ENCODE results near the gene TGFBR2.
"Not testable (repeated sequence)": the region's sequence is repeated elsewhere in the genome, so short reads cannot be mapped to it uniquely, and the experiment has no call there.

Gene TGFBR2

DNA sequence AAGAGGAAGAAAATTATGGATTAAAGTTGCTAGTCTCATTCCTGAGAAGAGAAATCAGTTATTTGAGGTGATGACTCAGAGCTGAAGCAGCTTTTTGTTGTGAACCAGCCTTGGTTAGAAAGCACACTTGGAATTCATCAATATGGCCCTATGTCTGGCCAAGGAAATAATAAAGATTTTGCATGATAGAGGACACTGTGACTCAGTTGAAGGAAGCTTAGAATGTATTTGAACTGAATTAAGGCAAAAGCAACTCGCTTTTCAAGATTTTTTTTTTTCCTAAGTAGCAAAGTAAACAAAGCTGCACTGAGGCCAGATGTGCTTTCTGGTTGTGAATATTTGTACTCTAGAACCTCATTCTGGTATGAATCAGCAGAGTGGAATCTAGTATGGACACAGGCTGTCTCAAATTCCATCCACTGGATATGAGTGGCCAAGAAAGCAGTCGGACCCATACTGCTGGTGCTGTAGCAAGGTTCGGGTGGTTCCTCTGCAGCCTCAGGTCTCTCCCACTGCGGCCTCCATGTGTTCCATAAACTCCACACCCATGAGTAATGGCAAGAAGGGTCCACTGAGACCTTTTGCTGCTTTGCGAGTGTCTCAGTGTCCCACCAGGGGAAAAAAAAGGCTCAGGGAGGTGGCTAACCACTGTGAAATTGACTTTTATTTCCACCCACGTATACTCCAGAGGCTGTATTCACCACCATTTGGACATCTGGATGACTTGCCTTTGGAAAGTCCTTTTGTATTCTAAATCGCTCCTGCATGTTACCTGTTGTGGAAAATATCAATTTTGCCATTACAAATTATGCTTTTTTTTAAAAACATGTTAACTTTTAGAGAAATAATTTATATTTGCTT is 53.1 kb downstream of the TGFBR2 start:
- DNase-seq = no peak

DNA sequence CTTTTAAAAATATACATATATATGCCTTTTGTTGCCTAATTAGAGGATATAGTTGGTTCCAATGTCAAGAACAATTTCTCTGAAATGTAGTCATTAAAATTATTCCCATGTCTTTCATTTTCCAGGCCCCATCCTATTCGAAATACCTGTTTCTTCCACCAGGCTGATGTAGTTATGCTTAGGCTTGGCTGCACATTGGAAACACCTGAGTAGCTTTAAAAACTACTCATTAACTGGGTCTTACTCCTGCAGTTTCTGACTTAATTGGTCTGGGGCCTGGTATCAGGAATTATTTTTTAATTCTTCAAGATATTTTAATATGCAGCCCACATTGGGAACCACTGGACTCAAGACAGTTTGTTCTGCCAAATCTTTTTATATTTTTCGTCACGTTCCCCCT is 53.7 kb downstream of the TGFBR2 start:
- DNase-seq = no peak

DNA sequence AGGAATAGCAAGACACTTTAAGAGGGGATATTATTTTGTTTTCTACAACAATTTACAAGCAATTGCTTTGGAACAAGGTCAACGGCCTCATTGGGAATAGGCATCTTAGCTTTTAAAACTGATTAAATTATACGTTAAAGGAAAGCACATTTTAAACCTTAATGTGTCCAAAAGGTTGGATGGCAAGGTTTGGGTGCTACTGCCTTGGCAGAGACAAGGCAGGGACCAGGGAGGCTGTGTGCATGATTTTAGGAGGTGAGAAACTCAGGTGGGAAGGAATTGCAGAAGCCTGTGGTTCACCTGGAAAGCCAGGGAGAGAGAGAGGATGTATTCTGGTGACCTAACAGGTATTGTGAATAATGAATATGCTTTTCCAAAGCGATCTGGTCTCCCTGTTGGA is 54.3 kb downstream of the TGFBR2 start:
- DNase-seq = no peak

DNA sequence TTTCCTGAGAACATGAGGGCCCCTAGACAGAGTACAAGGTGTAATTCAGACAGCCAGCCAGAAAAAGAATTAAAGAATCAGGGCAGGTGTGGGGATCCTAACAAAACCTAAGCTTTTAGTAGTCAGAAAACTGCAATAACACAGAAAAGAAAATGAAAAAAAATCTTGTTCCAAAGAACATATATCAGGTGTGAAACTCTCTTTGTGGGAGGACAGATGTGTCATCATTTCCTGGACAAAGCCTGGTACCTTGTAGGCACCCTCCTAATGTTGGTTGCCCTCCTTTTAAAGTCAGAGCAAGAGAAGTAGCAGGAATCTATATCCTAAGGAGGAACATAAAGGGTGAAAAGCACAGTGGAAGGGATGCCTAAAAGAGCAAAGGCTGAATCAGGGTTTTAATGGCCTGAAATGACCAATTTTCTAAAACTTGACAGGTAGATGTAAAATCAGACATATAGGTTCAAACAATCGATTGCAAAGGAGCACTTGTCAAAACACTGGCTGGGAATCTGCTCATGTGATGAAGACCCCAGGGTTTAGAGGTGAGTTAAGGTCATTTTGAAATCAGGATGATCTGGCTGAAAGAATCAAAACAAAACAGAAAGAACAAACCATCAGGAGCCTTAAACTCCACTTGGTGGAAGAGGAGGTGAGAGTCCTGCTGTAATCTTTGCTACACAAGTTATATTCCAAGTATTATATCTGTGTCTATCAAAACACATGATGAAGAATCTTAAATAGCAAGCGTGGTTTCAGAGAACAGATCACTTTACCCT is 54.9 kb downstream of the TGFBR2 start:
- DNase-seq = no peak

DNA sequence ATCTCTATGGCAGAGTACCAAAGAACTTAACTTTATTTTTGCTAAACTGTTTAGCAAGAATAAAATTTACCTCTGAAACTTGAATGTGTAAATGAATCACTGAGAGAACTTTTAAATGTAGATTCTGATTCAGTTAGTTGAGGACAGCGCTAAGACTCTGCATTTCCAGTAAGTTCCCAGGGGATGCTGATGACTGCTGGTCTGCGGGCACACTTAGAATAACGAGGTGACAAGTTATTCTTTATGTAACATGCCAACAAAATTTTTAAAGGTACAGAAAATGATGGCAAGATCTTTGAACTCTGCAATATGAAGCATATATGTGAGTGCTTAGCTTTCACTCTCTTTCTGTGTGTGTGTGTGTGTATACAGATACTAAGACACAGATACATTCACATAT is 56.4 kb downstream of the TGFBR2 start:
- DNase-seq = no peak

DNA sequence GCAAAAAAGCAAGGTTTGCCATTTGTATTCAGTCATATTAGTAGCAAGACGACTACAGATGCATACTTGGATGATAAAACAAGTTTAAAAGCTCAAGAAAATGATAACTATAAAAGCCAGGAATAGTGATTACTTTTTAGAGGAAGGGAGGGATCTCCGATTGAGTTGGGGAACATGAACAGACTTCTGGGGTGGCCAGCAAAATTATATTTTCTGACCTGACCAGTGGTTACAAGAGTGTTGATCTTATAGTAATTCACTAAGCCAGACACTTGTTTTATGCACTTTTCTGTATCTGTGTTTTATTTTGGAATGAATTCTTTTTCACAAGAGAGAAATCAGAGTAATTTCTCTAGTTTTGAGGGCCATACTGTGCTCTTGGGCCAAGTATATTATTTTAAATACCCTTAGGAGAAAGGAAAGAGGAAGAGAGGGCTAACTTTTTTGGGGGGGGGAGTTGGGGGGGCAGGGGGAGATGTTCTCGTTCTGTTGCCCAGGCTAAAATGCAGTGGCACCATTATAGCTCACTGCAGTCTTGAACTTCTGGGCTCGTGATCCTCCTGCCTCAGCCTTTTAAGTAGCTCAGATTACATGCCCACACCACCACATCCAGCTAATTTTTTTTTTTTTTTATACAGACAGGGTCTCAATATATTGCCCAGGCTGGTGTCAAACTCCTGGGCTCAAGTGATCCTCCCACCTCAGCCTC is 57.3 kb downstream of the TGFBR2 start:
- no peak for DNase-seq

DNA sequence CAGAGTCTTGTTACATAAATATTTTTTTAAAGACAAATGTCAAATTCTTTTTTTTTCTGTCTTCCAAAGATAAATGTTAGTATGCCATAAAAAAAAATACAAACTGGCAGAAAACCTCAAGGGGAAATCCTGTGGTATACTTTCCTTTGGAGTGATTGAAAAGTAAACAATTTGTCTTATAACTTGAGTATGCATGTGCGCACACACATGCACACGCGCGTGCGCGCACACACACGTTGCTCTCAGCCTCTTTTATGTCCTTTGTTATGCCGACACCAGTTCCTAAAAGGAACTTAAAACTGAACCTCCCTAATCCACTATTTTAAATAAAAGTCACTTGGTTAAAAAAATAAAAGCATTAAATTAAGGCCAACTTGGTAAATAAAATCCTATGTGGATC is 58.1 kb downstream of the TGFBR2 start:
- DNase-seq = no peak

DNA sequence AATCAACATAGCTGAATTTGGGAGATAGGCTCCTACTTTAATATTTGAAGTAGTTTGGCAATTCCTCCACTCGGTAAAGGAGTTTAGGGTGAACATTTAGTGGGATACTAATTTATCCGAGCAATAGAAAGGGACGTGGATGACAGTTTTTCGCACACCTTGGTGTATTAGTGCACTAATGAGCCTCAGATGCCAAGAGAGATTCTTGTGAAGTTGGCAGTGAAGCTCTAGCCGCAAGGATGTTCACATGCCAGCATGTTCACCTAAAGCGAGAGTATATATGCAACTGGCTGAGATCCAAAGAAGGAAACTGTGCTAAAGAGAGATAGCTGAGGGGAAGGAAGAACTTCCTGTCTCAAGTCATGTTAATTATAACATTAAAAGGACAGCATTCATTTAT is 58.5 kb downstream of the TGFBR2 start:
- DNase-seq = no peak

DNA sequence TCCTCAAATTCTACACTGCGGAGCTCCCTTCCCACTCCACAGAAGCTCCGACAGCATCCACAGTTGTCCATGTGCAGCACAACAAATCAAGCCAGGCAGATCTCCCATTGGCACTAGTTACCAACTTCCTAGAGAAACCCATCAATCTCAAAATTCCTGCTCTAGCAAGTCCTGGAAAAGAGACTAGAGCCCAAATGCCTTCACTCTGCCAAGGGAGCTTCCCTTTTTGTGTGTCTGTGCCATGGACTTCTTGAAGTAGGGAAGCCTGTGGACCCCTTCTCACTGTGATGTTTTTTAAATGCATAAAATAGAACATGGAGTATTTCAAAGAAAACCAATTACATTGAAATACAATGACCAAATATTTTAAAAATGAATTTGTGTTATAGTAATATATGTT is 59.1 kb downstream of the TGFBR2 start:
- DNase-seq = no peak

DNA sequence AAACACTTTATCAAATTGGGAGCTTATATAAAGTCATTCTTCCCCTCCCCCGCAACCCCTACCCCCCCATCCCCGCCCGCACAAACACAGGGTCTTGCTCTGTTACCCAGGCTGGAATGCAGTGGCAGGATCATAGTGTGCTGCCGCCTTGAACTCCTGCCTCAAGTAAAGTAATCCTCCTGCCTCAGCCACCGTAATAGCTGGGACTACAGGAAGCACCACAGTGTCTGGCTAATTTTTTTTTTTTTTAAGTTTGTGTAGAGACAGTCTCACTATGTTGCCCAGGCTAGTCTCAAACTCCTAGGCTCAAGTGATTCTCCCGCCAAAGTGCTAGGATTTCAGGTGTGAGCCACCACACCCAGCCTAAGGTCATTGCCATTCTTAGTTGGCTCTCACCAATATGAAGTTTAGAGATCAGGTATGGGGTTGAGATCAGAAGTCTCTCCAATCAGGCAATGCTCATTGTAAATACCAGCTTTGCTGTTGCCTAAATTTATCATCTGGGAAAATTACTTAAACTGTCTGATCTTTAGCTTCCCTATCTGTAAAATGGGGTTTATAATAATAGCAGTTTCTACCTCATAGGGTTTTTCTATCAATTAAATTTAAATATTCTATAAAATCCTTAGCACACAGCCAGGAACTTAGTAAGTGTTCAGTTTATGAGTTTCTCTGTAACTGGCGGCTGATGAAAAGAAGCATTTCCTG is 60.3 kb downstream of the TGFBR2 start:
- no peak for DNase-seq

DNA sequence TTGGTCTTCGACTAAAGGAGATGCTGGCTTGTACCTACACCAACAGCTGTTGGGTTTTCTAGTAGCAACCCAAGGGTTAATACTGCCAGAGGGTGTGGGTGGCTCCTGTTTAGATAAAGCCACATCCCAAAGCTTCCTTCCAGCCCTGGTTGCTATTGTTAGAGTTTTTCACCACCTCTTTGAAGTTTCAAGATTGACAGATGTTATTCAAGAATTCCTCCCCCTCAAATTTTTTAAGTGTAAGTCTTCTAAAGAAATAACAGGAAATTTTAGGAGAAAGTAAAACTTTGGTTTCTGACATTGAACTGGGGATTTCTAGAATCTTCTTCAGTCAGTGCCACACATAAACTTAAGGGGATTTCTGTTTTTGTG is 60.9 kb downstream of the TGFBR2 start:
- no peak for DNase-seq

DNA sequence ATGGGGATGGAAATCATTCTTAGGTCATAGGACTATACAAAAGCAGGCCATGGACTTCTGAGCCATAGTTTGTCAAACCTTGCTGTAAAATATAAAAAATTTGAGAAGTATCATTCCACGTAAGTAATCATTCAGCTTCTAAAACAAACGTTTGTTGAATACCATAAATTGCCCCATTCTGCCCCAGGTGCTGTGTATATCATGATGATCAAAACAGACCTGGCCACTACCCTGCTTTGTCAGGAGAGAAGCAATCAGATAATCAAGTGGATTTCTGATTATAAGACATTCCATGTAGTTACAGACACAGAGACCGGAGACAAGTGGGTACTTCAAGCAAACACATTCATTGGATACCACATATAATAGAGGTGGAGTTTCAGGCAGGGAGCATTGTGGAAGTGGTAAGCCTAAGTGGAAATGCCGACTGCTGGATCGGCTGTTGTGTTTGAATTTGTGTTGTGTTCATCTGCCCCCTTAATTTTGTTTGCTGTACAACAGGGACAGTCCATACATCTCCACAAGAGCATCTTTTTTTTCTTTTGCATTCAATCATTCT is 61.7 kb downstream of the TGFBR2 start:
- no peak for DNase-seq

DNA sequence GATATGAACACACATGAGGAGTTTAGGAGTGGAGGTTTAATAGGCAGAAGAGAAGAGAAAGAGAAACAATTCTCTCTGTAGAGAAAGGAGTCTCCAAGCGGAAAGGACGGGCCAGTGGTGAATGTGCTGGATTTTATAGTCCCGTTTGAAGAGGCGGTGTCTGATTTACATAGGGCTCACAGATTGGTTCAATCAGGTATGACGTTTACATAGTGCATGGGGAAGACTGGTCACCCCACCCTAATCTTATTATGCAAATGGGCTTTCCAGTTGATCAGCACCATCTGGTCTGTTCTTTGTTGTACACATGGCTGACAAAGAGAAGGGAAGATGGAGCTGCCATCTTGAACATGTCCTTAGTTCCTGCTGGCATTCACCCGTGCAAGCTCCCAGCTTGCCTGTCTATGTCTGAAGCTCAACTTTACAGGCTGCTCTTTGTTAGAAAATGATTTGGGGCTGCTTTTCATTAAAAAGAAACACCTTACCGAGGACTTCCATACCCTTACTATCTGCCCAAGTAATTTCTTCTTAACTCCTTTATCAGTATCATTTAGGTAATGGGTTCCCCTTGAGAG is 63.0 kb downstream of the TGFBR2 start:
- DNase-seq = not testable (repeated sequence)

DNA sequence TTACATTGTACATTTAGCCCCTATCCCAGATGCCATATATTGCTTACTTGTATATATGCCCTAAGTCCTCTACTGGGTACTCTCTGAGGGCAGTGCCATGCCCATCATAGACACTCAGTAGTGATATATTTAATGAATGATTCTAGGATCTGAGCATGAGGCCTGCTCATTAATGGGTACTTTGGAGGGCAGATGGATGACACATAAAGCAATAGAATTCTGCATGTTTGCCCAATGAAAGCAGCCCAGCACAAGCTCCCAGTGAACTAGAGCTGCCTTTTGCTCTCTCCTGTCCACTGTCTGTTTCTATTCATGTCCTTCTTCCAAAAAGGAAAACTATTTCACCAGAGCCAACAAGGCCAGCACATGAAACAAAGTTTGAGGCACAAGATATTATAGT is 63.9 kb downstream of the TGFBR2 start:
- DNase-seq = no peak

DNA sequence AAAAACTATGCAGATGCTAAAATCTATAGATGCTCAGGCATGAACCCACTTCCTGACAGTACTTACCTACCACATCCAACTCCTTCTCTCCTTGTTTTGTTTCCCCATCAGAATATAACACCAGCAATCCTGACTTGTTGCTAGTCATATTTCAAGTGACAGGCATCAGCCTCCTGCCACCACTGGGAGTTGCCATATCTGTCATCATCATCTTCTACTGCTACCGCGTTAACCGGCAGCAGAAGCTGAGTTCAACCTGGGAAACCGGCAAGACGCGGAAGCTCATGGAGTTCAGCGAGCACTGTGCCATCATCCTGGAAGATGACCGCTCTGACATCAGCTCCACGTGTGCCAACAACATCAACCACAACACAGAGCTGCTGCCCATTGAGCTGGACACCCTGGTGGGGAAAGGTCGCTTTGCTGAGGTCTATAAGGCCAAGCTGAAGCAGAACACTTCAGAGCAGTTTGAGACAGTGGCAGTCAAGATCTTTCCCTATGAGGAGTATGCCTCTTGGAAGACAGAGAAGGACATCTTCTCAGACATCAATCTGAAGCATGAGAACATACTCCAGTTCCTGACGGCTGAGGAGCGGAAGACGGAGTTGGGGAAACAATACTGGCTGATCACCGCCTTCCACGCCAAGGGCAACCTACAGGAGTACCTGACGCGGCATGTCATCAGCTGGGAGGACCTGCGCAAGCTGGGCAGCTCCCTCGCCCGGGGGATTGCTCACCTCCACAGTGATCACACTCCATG is 65.3 kb downstream of the TGFBR2 start:
- no peak for DNase-seq

DNA sequence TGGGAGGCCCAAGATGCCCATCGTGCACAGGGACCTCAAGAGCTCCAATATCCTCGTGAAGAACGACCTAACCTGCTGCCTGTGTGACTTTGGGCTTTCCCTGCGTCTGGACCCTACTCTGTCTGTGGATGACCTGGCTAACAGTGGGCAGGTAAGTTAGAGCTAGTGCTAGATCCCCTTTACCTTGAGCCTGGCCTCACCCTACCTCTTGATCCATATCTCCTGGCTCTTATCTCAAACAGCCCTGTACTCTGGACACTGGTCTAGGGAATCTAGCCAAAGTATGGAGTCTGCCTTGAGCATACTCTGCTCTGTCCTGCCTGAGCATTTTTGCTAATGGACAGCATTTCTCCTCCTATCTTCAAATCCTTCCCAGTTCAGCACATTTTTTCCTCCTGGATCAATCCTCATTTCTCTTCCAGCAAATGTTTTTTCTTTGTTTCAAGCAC is 65.9 kb downstream of the TGFBR2 start:
- no peak for DNase-seq

DNA sequence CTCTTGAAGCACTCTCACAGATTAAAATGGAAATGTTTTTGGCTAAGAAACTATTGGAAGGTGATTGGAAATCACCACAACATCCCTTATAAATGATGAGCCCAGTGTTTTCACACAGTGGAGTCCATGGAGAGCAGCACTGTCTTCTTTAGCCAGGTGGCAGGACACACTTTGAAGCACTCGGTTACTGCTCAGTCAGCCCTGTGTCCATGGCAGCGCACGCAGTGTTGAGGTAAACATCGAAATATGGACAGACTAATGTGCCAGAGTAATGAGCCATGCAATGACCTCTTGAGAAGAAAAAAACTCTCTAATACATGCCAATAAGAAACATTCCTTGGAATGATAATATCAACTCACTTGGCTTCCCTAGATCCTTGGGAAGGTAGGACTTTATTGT is 66.6 kb downstream of the TGFBR2 start:
- DNase-seq = no peak

DNA sequence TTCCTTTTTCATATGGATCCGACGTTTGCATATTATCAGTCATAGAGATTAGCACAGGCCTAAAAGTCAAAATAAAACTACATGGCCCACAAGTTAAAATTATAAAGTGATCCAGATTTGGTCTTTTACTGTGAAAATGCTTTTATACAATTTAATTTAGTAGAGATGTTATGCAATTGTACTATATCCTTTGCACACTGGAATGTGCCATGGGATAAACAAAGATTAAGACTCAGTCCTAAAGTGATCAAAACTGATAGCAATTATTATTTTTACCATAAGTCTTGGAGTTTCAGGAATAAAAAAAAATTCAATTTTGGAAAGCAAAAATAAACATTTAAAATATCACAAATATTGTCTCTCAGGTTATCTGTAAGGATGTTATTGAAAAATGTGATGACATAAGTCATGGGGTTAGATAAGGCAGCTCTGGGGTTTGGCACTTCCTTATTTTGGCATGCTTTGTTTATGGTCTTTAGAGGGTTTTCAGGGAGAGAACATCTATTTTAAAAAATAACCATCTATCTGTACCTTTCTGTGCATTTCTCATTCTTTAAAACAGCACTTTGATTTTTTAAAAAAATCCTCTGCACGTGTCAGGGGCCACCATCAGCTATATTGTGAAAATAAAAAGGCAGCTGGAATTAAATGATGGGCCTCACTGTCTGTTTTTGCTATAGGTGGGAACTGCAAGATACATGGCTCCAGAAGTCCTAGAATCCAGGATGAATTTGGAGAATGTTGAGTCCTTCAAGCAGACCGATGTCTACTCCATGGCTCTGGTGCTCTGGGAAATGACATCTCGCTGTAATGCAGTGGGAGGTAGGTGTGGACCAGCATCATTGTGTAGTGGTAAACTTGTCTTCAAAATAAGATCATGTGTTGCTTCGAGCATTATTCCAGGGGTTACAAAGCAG is 67.3 kb downstream of the TGFBR2 start:
- no peak for DNase-seq

DNA sequence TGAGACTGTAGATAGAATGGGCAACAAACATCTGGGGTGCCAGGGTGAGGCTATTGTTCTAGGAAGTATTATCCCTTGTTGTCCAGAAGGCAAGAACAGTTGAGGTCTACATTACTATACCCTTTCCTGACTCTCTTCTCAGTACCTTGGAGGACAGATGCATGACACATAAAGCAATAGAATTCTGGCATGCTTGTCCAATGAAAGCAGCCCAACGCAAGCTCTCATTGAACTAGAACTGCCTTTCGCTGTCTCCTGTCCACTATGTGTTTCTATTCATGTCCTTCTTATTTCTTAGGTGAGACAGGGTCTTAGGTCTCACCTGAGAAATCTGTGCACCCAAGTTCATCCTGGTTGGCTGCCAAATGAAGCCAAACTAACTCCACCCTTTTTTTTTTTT is 68.6 kb downstream of the TGFBR2 start:
- no peak for DNase-seq

DNA sequence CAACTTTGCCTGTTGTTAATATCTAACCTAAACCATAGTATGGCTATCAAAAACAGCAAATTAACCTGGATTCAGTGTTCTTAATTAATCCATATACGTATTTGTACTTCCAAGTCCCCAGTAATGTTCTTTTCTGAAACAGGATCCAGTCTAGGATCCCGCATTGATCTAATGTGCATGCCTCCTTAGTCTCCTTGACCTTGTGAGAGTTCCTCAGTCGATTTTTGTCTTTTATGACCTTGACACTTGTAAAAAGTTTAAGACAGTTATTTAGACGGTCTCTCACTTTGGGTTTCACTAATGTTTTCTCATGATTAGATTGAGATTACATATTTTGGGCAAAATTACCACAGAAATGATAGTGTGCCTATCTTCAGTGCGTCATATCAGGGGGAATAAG is 69.4 kb downstream of the TGFBR2 start:
- DNase-seq = no peak

All from activated gamma-delta T cell (primary cell).